ENCODE results near the gene GPR78. TPM values are rescaled to one million over a fixed set of nuclear protein-coding genes. Genes with fewer than 3 reads are reported as not detected.

The GPR78 gene
- polyA plus RNA-seq, 1 of the 3 experiments (the other 2 are of a cell fraction): not detected

- no peaks in the 10 kb centered on the region for H3K79me2 ChIP-seq (ENCODE audit: insufficient read depth)
- no peaks in the 10 kb centered on the region for H3F3A ChIP-seq (replicated peaks; ENCODE audit: insufficient read depth)
- H2AFZ ChIP-seq (ENCODE audit: low read depth): no peak overlapping the region
- H3K27ac ChIP-seq (ENCODE audit: low read depth in 2 of 2, low read length in 1 of 2): no peak overlapping the region
- DNase-seq: no peak
- no peaks in the 10 kb centered on the region for H4K20me1 ChIP-seq (ENCODE audit: insufficient read depth)
- TF ChIP-seq POLR2AphosphoS5 (IDR thresholded peaks at IDR 0.05; ENCODE audit: low read depth, low read length): no peak
- TF ChIP-seq EZH2phosphoT487 (IDR thresholded peaks at IDR 0.05; ENCODE audit: borderline replicate concordance, low read depth): no peak
- no peak for TF ChIP-seq GATA2 (CRISPR knock-in tag; IDR thresholded peaks at IDR 0.05)
- H3K4me2 ChIP-seq: no peak overlapping the region
- no peaks in the 10 kb centered on the region for H3K9me2 ChIP-seq
- no peak overlapping the region for H3K9ac ChIP-seq
- 69% methylated on average over 30 of the region's 37 CpGs for WGBS (ENCODE audit: low lambda C conversion rate)
- POLR2A ChIA-PET: no interaction called here
- no peaks in the 10 kb centered on the region for H3K9me3 ChIP-seq
- no peak overlapping the region for H3K4me3 ChIP-seq (ENCODE audit: low read depth in 2 of 2, low read length in 1 of 2)
- H3K27me3 ChIP-seq (ENCODE audit: insufficient read depth): no peaks in the 10 kb centered on the region; the same call in 1 of the 2 replicates
- H3K4me1 ChIP-seq (ENCODE audit: control insufficient read depth in 1 of 2, insufficient read depth in 2 of 2, low read depth in 1 of 2, low read length in 1 of 2): peaks cover 0 to 13% of the 10 kb centered on the region in 2 experiments; a peak in 1 of 4 replicates
- H3K36me3 ChIP-seq (replicated peaks in 1 of 2; ENCODE audit: control insufficient read depth in 1 of 2, insufficient read depth in 2 of 2, low read length in 1 of 2): no peaks in the 10 kb centered on the region
- CTCF ChIA-PET: interaction anchor here (1.0 to 3.4 kb wide), 7 partner anchors 11 to 119 kb away, joined by 3 to 12 read pairs (median 5); no protein-coding TSS in a partner anchor
Observed at GRCh38 chr4:8586671-8587468, 6.7 kb downstream of the GPR78 start.

GRCh38 chr4:8587469-8588195 is 7.4 kb downstream of the GPR78 start:
- H3K36me3 ChIP-seq (replicated peaks in 1 of 2; ENCODE audit: control insufficient read depth in 1 of 2, insufficient read depth in 2 of 2, low read length in 1 of 2): no peaks in the 10 kb centered on the region
- ChIA-PET CTCF (interaction anchor here (0.6 to 3.4 kb wide), 6 partner anchors 10 to 339 kb away, joined by 3 to 12 read pairs (median 4); no protein-coding TSS in a partner anchor), POLR2A (no interaction called here)
- no peaks in the 10 kb centered on the region for H3F3A ChIP-seq (replicated peaks; ENCODE audit: insufficient read depth)
- H3K27me3 ChIP-seq (ENCODE audit: insufficient read depth): no peaks in the 10 kb centered on the region; the same call in 1 of the 2 replicates
- no peak overlapping the region for H3K4me3 ChIP-seq (ENCODE audit: low read depth in 2 of 2, low read length in 1 of 2)
- DNase-seq: peak; percentile 32
- H2AFZ ChIP-seq (ENCODE audit: low read depth): no peak overlapping the region
- H4K20me1 ChIP-seq (ENCODE audit: insufficient read depth): no peaks in the 10 kb centered on the region
- no peak overlapping the region for H3K27ac ChIP-seq (ENCODE audit: low read depth in 2 of 2, low read length in 1 of 2)
- no peak overlapping the region for H3K9ac ChIP-seq
- H3K79me2 ChIP-seq (ENCODE audit: insufficient read depth): no peaks in the 10 kb centered on the region
- H3K9me3 ChIP-seq: no peaks in the 10 kb centered on the region
- H3K9me2 ChIP-seq: no peaks in the 10 kb centered on the region
- peaks cover 0 to 13% of the 10 kb centered on the region in 2 experiments; a peak in 1 of 4 replicates for H3K4me1 ChIP-seq (ENCODE audit: control insufficient read depth in 1 of 2, insufficient read depth in 2 of 2, low read depth in 1 of 2, low read length in 1 of 2)
- WGBS (ENCODE audit: low lambda C conversion rate): 42% methylated on average over 10 of the region's 18 CpGs
- H3K4me2 ChIP-seq: no peak overlapping the region
- TF ChIP-seq RFX5 (IDR thresholded peaks at IDR 0.05; ENCODE audit: low read length): no peak
- TF ChIP-seq EZH2phosphoT487 (IDR thresholded peaks at IDR 0.05; ENCODE audit: borderline replicate concordance, low read depth): no peak
- TF ChIP-seq YY1 (IDR thresholded peaks at IDR 0.05; ENCODE audit: low read depth): no peak
- no peak for TF ChIP-seq EP300 (IDR thresholded peaks at IDR 0.05; ENCODE audit: borderline replicate concordance in 1 of 2, low read depth in 1 of 2, low read length in 1 of 2)
- TF ChIP-seq USF1 (IDR thresholded peaks at IDR 0.05; ENCODE audit: borderline replicate concordance, low read depth): no peak
- no peak for TF ChIP-seq FOSL2 (IDR thresholded peaks at IDR 0.05; ENCODE audit: borderline replicate concordance, low read depth)
- TF ChIP-seq ELF1 (IDR thresholded peaks at IDR 0.05): no peak
- no peak for TF ChIP-seq CTCF (IDR thresholded peaks at IDR 0.05)
- no peak for TF ChIP-seq SIN3A (IDR thresholded peaks at IDR 0.05; ENCODE audit: borderline replicate concordance, low read depth, low read length)
- TF ChIP-seq FOXM1 (IDR thresholded peaks at IDR 0.05; ENCODE audit: low read depth): no peak
- no peak for TF ChIP-seq TCF12 (IDR thresholded peaks at IDR 0.05)
- no peak for TF ChIP-seq NFIC (IDR thresholded peaks at IDR 0.05; ENCODE audit: borderline replicate concordance)
- no peak for TF ChIP-seq GABPA (IDR thresholded peaks at IDR 0.05; ENCODE audit: low read depth)
- no peak for TF ChIP-seq POLR2AphosphoS5 (IDR thresholded peaks at IDR 0.05; ENCODE audit: low read depth, low read length)
- TF ChIP-seq REST (IDR thresholded peaks at IDR 0.05; ENCODE audit: low read depth, low read length): no peak
- no peak for TF ChIP-seq GATA2 (CRISPR knock-in tag; IDR thresholded peaks at IDR 0.05)
- TF ChIP-seq USF2 (IDR thresholded peaks at IDR 0.05; ENCODE audit: borderline replicate concordance, low read depth, low read length): no peak

All from SK-N-SH (cell line).